HTERT RPE-1 (cell line): ENCODE data around the gene PHLPP1.

Source experiments
- in situ Hi-C: fragments of 300-500 bp; cut with MboI; formaldehyde crosslinking; loops from 4 replicates; pipeline ENCODE4 v1.14.3; 2020; ENCODE audit warnings: low sequenced_read_pairs

PHLPP1 gene

GRCh38 chr18:62998443-62998842 lies 283.1 kb downstream of the PHLPP1 start:
- in situ Hi-C loops, result no loop called here

- in situ Hi-C loops, result no loop called here
Measured at GRCh38 chr18:62999392-62999791, 284.1 kb downstream of the PHLPP1 start.

GRCh38 chr18:62999921-63000320 lies 284.6 kb downstream of the PHLPP1 start:
- in situ Hi-C loops, result no loop called here

GRCh38 chr18:63000839-63001238 lies 285.5 kb downstream of the PHLPP1 start:
- in situ Hi-C loops, result no loop called here

- in situ Hi-C loops, result no loop called here
Measured at GRCh38 chr18:63001861-63002260, 286.5 kb downstream of the PHLPP1 start.

- in situ Hi-C loops, result no loop called here
Measured at GRCh38 chr18:63002305-63002704, 287.0 kb downstream of the PHLPP1 start.

- in situ Hi-C loops, result no loop called here
Measured at GRCh38 chr18:63002803-63003445, 287.6 kb downstream of the PHLPP1 start.

GRCh38 chr18:63003899-63004298 lies 288.6 kb downstream of the PHLPP1 start:
- in situ Hi-C loops, result no loop called here

- in situ Hi-C loops, result no loop called here
Measured at GRCh38 chr18:63004466-63005089, 289.2 kb downstream of the PHLPP1 start.

GRCh38 chr18:63005306-63005705 lies 290.0 kb downstream of the PHLPP1 start:
- in situ Hi-C loops, result no loop called here

- in situ Hi-C loops, result no loop called here
Measured at GRCh38 chr18:63007231-63007630, 291.9 kb downstream of the PHLPP1 start.

GRCh38 chr18:63016270-63016669 lies 300.9 kb downstream of the PHLPP1 start:
- in situ Hi-C loops, result no loop called here

- in situ Hi-C loops, result no loop called here
Measured at GRCh38 chr18:63017076-63017475, 301.7 kb downstream of the PHLPP1 start.

- in situ Hi-C loops, result no loop called here
Measured at GRCh38 chr18:63017977-63018376, 302.6 kb downstream of the PHLPP1 start.

GRCh38 chr18:63022429-63023022 lies 307.2 kb downstream of the PHLPP1 start:
- in situ Hi-C loops, result no loop called here

- in situ Hi-C loops, result no loop called here
Measured at GRCh38 chr18:63025251-63026090, 310.1 kb downstream of the PHLPP1 start.

- in situ Hi-C loops, result no loop called here
Measured at GRCh38 chr18:63028380-63028779, 313.0 kb downstream of the PHLPP1 start.
